ENCODE results near the gene HK3. TPM values are rescaled to one million over a fixed set of nuclear protein-coding genes. Genes with fewer than 3 reads are reported as not detected.

Gene HK3
- total RNA-seq, 1 donor from 2014 or later: 0.77 TPM

DNA sequence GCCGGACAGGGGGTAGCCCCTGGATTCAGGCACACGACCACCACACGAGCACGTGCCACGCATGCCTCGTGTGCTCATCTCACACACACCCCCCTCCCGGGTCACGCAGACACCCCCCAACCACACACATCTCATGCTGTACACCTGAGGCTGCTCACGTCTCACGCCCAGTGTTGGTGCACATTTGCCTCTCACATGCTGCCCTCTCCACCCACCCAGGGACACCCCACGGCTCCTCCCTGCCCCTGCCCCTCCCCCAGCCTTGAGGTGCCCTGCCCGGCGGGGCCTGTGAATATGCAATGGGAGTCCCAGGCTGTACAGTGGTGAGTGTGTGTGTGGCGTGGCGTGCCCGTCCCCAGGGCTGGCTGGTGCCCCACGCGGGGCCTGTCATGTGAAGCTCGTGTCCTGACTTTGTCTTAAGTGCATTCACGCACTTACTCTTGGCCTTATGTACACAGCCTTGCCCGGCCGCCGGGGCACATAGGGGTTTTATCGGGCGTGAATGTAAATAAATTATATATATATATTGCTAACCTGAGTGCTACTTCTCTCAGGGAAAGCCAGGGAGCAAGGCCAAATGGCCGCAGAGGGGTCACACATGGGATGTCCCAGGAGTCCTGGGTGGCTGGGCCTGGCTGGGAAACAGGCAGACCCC, 18.7 kb downstream of the HK3 start:
- H3K9me3 Mint-ChIP-seq: no peaks in the 10 kb centered on the region
- DNase-seq (ENCODE audit: extremely low spot score, unreplicated experiment): no peak
- peaks cover 24% of the 10 kb centered on the region for H3K4me1 Mint-ChIP-seq (ENCODE audit: unreplicated experiment)
- TF ChIP-seq, protein P1, sequence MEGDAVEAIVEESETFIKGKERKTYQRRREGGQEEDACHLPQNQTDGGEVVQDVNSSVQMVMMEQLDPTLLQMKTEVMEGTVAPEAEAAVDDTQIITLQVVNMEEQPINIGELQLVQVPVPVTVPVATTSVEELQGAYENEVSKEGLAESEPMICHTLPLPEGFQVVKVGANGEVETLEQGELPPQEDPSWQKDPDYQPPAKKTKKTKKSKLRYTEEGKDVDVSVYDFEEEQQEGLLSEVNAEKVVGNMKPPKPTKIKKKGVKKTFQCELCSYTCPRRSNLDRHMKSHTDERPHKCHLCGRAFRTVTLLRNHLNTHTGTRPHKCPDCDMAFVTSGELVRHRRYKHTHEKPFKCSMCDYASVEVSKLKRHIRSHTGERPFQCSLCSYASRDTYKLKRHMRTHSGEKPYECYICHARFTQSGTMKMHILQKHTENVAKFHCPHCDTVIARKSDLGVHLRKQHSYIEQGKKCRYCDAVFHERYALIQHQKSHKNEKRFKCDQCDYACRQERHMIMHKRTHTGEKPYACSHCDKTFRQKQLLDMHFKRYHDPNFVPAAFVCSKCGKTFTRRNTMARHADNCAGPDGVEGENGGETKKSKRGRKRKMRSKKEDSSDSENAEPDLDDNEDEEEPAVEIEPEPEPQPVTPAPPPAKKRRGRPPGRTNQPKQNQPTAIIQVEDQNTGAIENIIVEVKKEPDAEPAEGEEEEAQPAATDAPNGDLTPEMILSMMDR (conservative IDR thresholded peaks at IDR 0.05): no peak
- H3K27me3 Mint-ChIP-seq: peaks cover 11% of the 10 kb centered on the region
- no peak overlapping the region for H3K27ac Mint-ChIP-seq
- H3K4me3 Mint-ChIP-seq: no peak overlapping the region
- no peaks in the 10 kb centered on the region for H3K36me3 Mint-ChIP-seq

DNA sequence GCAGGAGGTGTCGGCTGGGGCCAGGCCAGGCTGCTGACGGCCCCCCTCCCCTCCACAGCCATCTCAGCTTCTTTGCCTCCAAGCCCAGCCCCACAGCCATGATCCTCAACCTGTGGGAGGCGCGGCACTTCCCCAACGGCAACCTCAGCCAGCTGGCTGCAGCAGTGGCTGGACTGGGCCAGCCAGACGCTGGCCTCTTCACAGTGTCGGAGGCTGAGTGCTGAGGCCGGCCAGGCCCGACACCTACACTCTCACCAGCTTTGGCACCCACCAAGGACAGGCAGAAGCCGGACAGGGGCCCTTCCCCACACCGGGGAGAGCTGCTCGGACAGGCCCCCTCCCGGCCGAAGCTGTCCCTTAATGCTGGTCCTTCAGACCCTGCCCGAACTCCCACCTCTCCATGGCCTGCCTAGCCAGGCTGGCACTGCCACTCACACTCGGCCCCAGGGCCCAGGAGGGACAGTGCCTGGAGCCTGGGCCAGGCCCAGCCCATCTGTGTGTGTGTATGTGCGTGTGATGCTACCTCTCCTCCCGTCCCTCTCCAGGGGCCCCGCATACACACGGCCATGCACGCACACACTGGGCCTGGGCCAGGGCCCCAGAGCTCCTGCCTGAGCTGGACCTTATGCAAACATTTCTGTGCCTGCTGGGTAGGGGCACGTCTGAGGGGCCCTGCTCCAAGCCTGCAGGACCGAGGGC, 19.3 kb downstream of the HK3 start:
- DNase-seq (ENCODE audit: extremely low spot score, unreplicated experiment): no peak
- Mint-ChIP-seq H3K27me3 (peaks cover 18% of the 10 kb centered on the region), H3K4me1 (ENCODE audit: unreplicated experiment) (peaks cover 28% of the 10 kb centered on the region), H3K27ac (no peak overlapping the region), H3K36me3 (no peaks in the 10 kb centered on the region), H3K4me3 (no peak overlapping the region), H3K9me3 (no peaks in the 10 kb centered on the region)
- TF ChIP-seq, protein P1 (conservative IDR thresholded peaks at IDR 0.05): no peak

DNA sequence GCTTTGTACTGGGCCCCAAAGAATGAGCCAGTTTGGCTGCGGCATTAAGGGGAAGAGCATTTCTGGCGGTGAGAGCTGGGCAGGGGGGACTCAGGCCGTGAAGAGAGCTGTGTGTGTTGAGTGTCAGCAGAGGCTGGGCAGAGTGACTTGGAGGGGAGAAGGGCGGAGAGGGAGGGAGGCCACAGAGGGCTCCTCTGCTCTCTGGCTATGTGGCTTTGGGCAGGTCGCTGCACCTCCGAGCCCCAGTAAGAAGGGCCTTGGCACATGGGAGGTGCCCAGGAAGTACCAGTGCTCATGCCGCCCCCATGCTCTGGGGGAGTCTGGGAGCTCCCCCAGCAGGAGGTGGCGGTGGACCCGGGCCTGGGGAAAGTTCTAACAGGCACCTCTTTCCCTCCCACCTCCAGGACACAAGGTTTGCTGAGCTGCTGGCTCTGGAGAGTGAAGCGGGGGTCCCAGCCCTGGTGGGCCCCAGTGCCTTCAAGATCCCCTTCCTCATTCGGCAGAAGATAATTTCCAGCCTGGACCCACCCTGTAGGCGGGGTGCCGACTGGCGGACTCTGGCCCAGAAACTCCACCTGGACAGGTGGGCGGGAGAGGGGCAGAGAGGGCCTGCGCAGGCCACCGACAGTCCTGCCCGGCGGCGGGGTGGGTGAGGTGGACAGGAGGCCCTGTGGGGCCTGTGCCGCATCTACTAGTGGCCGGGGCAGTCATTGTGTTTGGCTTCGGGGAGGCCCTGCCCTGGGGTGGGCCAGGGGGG, 20.1 kb downstream of the HK3 start:
- TF ChIP-seq, protein P1 (conservative IDR thresholded peaks at IDR 0.05): no peak

DNA sequence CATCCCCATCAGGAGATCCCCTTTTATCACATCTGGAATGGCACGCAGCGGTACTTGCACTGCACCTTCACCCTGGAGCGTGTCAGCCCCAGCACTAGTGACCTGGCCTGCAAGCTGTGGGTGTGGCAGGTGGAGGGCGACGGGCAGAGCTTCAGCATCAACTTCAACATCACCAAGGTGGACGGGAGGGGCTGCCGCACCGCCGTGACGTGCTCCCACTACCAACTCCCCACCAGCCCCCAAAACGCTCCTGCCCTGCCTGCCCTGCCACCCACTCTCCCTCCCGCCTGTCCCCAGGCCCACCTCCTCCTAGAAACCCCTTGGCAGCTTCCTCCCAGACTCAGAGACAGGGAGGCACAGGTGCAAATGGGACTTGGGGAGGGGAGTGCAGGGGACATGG, 20.7 kb downstream of the HK3 start:
- Mint-ChIP-seq H3K36me3 (no peaks in the 10 kb centered on the region), H3K27ac (no peak overlapping the region), H3K9me3 (no peaks in the 10 kb centered on the region), H3K4me1 (ENCODE audit: unreplicated experiment) (peaks cover 18% of the 10 kb centered on the region), H3K4me3 (no peak overlapping the region), H3K27me3 (peaks cover 25% of the 10 kb centered on the region)
- DNase-seq (ENCODE audit: extremely low spot score, unreplicated experiment): no peak
- TF ChIP-seq, protein P1 (conservative IDR thresholded peaks at IDR 0.05): no peak

More for the DNA sequence above, 20.1 kb downstream of the HK3 start:
- DNase-seq (ENCODE audit: extremely low spot score, unreplicated experiment): no peak
- Mint-ChIP-seq H3K36me3 (no peaks in the 10 kb centered on the region), H3K27me3 (peaks cover 21% of the 10 kb centered on the region), H3K27ac (no peak overlapping the region), H3K4me3 (no peak overlapping the region), H3K4me1 (ENCODE audit: unreplicated experiment) (peaks cover 20% of the 10 kb centered on the region), H3K9me3 (no peaks in the 10 kb centered on the region)

DNA sequence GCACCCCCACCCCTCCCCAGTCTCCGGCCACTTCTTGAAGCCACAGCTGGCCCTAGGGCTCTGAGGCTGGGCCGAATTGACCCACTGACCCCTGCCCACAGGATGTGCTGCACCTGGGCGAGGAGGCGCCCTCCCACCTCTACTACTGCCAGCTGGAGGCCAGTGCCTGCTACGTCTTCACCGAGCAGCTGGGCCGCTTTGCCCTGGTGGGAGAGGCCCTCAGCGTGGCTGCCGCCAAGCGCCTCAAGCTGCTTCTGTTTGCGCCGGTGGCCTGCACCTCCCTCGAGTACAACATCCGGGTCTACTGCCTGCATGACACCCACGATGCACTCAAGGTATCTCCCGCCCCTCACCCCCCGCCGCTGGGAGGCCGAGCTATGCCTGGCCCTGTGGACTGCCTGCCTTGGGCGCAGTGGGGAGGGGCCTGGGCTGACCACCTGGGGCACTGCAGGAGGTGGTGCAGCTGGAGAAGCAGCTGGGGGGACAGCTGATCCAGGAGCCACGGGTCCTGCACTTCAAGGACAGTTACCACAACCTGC, 21.3 kb downstream of the HK3 start:
- TF ChIP-seq, protein P1 (conservative IDR thresholded peaks at IDR 0.05): no peak
- Mint-ChIP-seq H3K4me1 (ENCODE audit: unreplicated experiment) (peaks cover 18% of the 10 kb centered on the region), H3K27me3 (peaks cover 29% of the 10 kb centered on the region), H3K9me3 (no peaks in the 10 kb centered on the region), H3K4me3 (no peak overlapping the region), H3K27ac (no peak overlapping the region), H3K36me3 (no peaks in the 10 kb centered on the region)
- no peak for DNase-seq (ENCODE audit: extremely low spot score, unreplicated experiment)
